ENCODE results near the gene SPTB.
A peak's percentile ranks its signal among the peaks of the same experiment; 100 is the strongest.
"Not testable (repeated sequence)": the region's sequence is repeated elsewhere in the genome, so short reads cannot be mapped to it uniquely, and the experiment has no call there.

SPTB gene

GRCh38 chr14:64815257-64815656 is 64.5 kb downstream of the SPTB start:
- no peak for DNase-seq

- peak; percentile 63 for DNase-seq
Measured at GRCh38 chr14:64812412-64812811, 67.3 kb downstream of the SPTB start.

GRCh38 chr14:64811676-64812075 is 68.0 kb downstream of the SPTB start:
- no peak for DNase-seq

- DNase-seq, result no peak
Measured at GRCh38 chr14:64808449-64808848, 71.3 kb downstream of the SPTB start.

- no peak for DNase-seq
Measured at GRCh38 chr14:64807551-64807950, 72.2 kb downstream of the SPTB start.

DNA sequence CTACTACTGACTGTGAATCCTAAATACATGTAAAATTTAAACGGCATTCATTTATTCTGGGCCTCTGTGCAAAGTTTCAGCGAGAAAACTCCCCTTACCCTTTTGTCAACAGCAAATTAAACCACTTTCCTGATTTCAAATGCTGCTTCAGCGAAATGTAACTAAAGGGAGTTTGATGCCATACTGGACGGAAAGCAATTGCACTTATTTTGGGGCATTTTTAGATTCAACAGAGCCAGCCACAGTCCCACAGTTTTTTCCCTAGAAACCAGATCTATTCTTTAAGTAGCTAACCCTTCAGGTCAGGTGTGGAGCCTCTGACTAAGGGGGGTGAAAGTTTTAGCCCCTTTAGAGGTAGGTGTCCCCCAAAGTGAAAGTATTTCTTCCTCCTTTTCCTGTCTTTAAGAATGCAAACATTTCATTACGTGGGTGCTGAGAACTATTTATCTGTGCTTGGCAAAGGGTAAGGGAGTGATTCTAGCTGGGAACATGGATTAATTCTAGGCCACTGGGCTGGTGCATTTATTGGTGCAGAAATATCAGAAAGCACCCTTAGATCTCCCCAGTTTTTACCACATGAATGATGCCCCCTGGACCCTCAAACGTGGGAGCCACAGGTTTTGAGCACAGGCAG is 72.7 kb downstream of the SPTB start:
- no peak for DNase-seq

GRCh38 chr14:64806202-64806861 is 73.4 kb downstream of the SPTB start:
- no peak for DNase-seq

DNA sequence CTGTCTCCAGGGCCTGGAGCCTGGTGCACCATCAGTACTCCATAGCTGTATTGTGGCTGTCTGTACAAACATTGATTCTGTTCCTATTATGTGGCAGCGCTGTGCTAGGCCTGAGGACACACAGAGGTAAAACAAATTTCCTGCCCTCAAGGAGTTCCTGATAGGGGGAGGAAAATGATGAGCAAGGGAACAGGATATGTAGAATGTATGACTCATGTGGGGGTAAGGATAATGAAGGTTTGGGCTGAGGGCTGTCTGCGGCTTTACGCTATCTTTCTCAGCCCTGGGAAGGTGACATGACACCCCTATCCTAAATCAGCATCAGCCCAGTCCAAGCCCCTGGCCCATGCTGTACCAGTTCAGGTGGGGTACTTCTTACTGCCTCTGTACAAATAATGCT is 74.1 kb downstream of the SPTB start:
- DNase-seq, result not testable (repeated sequence)

- no peak for DNase-seq
Measured at GRCh38 chr14:64804754-64805260, 74.9 kb downstream of the SPTB start.

GRCh38 chr14:64801800-64802199 is 77.9 kb downstream of the SPTB start:
- no peak for DNase-seq

GRCh38 chr14:64801046-64801445 is 78.7 kb downstream of the SPTB start:
- no peak for DNase-seq

DNA sequence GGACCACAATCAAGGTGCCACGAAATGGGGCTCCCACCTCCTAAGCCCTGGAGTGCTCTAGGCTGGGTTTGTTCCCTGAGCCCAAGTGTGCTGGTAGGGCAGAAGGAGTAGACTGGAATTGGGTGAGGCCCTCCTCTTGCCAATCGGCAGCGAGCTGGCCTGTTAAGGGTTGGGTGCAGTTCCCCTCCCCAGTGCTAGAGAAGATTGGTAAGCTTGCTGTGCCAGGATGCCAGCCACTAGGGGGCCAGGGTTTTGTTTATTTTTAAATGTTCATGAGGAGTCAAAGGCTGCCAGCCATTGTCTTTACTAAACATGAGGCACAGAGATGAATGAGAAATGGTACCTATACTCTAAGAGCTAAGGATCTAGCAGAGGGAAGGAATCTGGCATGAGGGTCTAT is 79.7 kb downstream of the SPTB start:
- DNase-seq, result no peak

GRCh38 chr14:64799555-64799954 is 80.2 kb downstream of the SPTB start:
- DNase-seq, result no peak

DNA sequence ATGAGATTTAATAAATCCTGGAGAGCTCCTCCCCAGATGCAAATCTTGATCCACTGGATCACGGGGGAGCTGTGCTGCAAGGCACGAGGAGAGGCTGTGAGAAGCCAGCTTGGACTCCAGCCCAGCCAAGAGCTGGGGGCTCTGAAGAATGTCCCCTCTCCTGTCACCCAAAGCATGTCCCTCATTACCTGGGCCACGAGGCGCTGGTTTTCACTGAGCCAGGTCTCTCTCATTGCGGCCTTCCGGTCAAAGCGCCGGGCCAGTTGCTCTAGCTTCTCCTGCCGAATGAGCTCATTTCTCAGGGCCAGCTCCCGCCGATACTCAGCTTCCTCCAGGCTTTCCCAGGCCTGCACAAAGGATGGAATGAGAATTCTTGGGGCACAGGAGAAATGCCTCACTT is 83.3 kb downstream of the SPTB start:
- no peak for DNase-seq

- DNase-seq, result no peak
Measured at GRCh38 chr14:64795921-64796320, 83.8 kb downstream of the SPTB start.

DNA sequence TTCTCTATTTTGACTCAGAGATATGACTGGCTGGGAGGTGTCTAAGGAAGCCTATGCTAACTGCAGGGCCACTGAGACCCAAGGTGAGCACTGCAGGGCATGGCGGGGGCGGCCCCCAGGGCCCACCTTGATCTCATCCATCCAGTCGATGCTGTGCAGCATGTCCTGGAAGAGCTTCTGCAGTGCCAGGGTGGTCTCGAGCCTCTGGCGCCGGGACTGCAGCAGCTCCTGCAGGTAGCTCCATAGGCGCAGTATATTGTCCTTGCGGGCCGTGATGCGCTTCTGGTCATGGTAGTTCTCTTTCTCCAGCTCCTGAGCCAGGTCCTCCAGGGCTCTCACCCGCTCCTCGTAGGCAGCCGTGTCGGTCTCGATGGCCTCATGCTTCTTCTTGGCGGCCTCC is 84.5 kb downstream of the SPTB start:
- DNase-seq, result no peak

GRCh38 chr14:64792871-64793560 is 86.7 kb downstream of the SPTB start:
- DNase-seq, result no peak

- DNase-seq, result no peak
Measured at GRCh38 chr14:64792231-64792630, 87.5 kb downstream of the SPTB start.

GRCh38 chr14:64790478-64790877 is 89.2 kb downstream of the SPTB start:
- DNase-seq, result no peak

DNA sequence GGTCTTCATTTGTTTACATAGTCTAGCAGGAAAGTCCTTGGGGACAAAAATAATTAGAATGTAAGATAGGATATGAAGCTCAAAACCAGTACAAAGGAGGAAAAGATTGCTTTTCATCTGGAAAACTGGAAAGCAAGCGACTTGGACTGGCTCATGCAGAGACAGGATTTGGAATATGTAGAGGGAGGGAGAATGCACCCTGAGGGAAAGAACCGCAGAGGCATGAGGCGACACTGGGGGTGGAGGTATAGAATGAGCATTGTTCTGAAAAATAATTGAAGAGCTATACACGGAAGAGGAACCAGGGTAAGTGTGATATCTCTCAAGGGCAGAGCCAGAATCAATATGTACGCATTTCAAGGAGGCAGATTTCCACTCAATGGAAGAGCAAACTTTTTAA is 90.0 kb downstream of the SPTB start:
- DNase-seq, result no peak

DNA sequence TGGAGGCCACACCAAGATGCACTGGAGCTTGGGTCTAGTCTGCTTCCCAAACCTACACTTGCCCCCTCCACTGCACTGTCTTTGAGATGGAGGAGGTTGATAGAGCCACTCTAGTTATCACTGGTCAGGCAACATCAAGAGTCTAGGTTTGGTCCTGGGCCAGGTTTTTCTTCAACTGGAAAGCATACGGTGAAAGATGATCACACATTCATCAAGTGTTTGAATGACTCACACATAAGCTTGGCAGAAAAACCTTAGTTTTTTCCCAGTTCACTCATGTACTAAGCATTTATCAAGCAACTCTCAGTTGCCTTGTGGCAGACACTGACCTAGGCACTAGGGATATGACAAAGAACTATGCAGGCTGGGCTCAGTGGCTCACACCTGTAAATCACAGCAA is 91.0 kb downstream of the SPTB start:
- DNase-seq, result no peak

DNA sequence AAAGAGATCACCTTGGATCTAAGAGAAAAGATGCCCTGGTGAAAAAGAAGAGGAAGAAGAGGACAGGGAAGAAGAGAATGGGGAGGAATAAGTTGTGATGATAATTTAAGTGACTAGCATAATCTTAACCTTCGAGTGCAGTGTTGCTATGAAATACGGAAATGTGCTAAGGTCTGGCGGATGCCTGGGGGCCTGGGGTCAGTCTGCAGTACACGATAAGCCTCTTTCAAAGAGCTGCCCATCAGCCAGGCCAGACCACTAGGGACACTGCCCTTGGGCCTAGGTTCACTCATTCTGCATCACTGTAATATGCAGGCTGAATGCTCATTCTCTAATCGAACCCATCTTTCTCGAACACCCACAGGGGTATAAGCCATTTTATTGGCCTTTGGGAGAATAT is 92.1 kb downstream of the SPTB start:
- DNase-seq, result no peak

- no peak for DNase-seq
Measured at GRCh38 chr14:64786296-64787149, 93.2 kb downstream of the SPTB start.

Data from NCI-H526 treated with DMSO at 0.1 percent for 48 hours (cell line).